Astrocyte of the spinal cord (primary cell): ENCODE measurements around the gene OTOS.
A peak's percentile ranks its signal among the peaks of the same experiment; 100 is the strongest.

ENCODE experiments used
- DNase-seq: peaks from one replicate; pipeline ENCODE4 v3.0.0; 2011; ENCODE audit warnings: low read depth, low spot score
- H3K4me3 ChIP-seq: 2 replicates; pipeline ENCODE4 v1.5.1; 2011; ENCODE audit warnings: low read depth, mild to moderate bottlenecking, low read length, moderate library complexity
- in situ Hi-C: cut with HindIII; loops from 2 replicates; pipeline ENCODE4 v1.10.0; 2017; ENCODE audit warnings: low sequenced_read_pairs
- TF ChIP-seq, protein P1 (sequence below): IDR thresholded peaks from 2 replicates; pipeline ENCODE4 v1.5.1; 2012; ENCODE audit warnings: low read depth, mild to moderate bottlenecking, low read length, inconsistent platforms

The OTOS gene

DNA sequence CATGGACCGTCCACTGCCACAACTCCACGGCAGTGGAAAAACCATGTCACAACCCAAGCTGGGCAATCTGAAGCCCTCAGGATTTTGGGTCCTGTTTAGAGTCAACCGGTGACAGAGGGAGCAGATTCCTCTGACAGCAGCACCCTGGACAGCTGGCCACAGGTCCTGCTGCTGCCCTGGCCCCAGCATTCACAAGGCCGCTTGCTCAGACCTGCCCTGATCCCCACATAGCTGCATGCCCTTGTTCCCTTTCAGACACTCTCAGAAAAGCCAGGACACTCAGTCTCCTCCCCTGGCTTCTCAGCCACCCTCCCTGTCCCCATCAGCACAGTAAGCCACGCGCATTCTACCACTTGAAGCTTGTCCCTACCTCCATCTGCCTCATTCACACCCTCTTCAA lies 6.0 kb downstream of the OTOS start:
- H3K4me3 ChIP-seq, result no peak overlapping the region
- TF ChIP-seq, protein P1, sequence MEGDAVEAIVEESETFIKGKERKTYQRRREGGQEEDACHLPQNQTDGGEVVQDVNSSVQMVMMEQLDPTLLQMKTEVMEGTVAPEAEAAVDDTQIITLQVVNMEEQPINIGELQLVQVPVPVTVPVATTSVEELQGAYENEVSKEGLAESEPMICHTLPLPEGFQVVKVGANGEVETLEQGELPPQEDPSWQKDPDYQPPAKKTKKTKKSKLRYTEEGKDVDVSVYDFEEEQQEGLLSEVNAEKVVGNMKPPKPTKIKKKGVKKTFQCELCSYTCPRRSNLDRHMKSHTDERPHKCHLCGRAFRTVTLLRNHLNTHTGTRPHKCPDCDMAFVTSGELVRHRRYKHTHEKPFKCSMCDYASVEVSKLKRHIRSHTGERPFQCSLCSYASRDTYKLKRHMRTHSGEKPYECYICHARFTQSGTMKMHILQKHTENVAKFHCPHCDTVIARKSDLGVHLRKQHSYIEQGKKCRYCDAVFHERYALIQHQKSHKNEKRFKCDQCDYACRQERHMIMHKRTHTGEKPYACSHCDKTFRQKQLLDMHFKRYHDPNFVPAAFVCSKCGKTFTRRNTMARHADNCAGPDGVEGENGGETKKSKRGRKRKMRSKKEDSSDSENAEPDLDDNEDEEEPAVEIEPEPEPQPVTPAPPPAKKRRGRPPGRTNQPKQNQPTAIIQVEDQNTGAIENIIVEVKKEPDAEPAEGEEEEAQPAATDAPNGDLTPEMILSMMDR, result no peak
- in situ Hi-C loops, result no loop called here
- DNase-seq, result no peak

DNA sequence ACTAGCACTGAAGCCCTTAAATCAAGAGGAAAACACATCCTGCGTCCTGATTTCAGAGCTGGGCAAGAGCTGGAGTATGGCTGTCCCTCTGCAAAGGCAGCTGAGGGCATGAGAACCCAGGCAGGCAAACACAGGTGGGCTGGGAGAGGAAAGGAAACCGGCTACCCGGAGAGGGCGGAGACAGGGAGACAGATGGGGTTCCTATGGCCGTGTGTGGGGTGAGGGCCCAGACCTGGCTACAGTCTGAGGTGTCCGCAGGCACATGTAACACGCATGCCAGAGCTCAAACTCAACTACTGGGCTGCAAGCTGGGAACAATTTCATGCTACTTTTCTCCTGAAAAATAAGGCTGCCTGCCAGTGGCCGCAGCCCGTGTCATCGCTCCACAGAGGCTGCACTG lies 7.1 kb downstream of the OTOS start:
- TF ChIP-seq, protein P1, result no peak
- in situ Hi-C loops, result no loop called here
- no peak overlapping the region for H3K4me3 ChIP-seq
- DNase-seq, result no peak

DNA sequence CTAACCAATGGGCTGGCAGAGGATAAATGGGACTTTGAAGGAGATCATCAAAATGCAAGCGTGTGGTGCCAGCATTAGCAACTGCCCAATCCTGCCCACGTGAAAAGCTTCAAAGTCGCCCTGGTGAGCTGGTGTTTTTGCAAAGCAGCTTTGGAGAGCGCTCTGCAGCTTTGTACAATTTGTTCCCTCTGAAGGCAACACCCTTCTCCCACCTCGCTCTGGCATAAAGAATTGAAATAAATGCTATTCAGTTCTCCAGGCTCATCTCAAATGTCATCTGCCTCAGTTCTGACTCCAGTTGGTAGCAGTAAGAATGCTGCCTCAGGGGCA lies 7.8 kb downstream of the OTOS start:
- TF ChIP-seq, protein P1, result no peak
- in situ Hi-C loops, result no loop called here
- DNase-seq, result no peak
- H3K4me3 ChIP-seq, result no peak overlapping the region

DNA sequence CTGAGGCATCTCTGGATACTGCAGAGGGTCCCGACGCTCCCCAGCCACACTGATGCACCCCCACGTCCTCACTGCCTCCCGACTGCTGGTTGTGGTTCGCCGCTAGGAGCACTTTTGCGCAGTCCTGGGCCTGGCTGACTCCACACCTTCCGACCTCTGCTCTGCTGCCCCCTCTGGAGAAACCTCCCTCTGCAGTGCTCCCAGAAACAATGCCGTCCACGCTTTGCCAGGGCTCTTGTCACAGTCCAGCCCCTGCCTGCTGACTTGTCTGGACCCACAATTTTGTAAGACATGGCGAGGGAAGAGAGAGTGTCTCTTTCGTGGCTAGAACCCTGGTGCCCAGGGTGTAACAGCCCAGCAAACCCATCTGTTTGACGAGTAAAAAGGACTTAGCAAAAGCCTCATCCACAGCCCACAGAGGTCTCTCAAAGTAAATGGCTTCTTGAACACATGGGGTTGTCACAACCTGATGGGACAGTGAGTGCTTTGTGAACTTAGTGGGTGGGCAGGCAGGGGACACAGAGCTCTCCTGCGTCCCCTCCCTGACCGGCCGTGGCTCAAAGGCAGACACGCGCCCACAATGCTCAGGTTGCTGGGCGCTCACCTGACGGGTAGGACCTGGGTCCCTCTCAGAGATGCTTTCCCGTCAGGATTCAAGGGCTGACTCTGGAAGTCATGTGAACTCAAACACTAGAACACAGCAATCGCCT lies 8.4 kb downstream of the OTOS start:
- TF ChIP-seq, protein P1, result peak; percentile 34
- in situ Hi-C loops, result no loop called here
- no peak for DNase-seq
- no peak overlapping the region for H3K4me3 ChIP-seq

DNA sequence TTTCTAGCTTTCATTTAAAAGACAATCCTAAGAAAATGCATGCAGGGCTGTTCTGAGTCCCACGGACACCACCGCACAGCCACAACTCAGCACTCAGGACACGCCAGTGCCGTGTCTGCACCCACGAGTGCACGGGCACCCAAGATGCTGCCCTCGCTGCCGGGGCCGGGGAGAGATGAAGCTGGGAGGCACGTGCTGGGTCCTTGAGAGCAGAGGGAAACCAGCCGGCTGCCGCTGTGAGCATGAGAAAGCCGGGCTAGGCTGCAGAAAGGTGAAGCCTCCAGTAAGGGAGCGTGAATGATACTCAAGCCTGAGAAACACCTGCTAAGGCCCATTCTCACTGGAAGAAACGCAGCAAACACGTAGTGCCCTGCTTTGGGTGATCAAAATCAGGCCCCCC lies 9.2 kb downstream of the OTOS start:
- DNase-seq, result no peak
- TF ChIP-seq, protein P1, result no peak
- H3K4me3 ChIP-seq, result no peak overlapping the region
- in situ Hi-C loops, result no loop called here

DNA sequence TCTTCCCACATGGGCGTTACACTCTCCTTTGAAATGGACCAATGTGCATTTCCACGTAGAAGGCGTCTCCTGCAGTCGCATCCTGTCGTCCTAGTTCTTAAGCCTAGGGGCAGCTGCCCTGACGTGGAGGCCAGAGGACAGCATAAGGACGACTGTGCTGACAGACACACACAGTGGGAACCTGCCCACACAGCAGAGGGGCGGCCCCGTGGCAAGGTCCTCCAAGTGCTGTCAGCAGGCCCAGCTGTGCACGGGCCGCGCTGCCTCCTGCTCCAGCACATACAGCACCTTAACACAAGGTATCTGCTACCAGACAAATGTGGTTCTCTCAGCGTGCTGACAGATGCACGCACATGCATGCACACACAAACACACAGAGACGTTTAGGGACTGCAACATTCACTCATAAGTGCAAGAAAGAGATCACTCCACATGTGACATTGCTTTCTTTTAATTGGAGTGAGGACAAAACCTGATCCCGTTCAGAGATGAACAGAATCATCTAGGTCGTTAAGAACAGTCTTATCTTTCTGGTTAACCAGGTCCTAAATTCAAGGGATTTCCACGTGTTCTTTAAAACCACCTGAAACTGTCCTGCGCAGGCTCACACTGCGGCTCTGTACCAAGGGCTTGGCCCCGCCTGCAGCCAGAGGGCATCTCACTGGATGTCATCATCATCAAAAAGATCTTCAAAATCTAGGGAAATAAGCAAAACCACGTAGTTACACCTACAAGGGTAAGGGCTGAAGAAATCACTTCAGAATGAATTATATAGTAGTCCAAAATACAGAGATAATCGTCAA lies 9.9 kb downstream of the OTOS start:
- in situ Hi-C loops, result no loop called here
- TF ChIP-seq, protein P1, result no peak
- no peak for DNase-seq
- H3K4me3 ChIP-seq, result no peak overlapping the region
